Body of pancreas (tissue), 4 donors: Measurements from ENCODE around the gene HERPUD2. TPM values are rescaled to one million over a fixed set of nuclear protein-coding genes. Genes with fewer than 3 reads are reported as not detected.
"Not testable (repeated sequence)": the region's sequence is repeated elsewhere in the genome, so short reads cannot be mapped to it uniquely, and the experiment has no call there.

Experiments
- ATAC-seq: fragments of 150-250 bp; one replicate; pipeline ENCODE4 v1.9.1; 2016
- DNase-seq, 4 donors: peaks; one replicate each; pipeline ENCODE4 v3.0.0-alpha.2; 2019
- H3K27ac ChIP-seq, 4 donors: fragments of 200-600 bp; sonication (generic); 1 replicate in 3 of 4; 2 replicates in 1 of 4; pipeline versions ENCODE4 v1.5.1 to v1.6.1; 2016 to 2019; ENCODE audit warnings: mild to moderate bottlenecking in 1 of 4, mixed read lengths in 1 of 4, moderate library complexity in 1 of 4
- H3K27me3 ChIP-seq, 2 donors: fragments of 200-600 bp; sonication (generic); one replicate each; pipeline ENCODE4 v1.6.0; 2016; ENCODE audit warnings: mild to moderate bottlenecking in 1 of 2
- H3K36me3 ChIP-seq, 2 donors: fragments of 200-600 bp; sonication (generic); replicated peaks in 1 of 2; 2 replicates each; pipeline ENCODE4 v1.5.1; 2016; ENCODE audit warnings: low read depth in 2 of 2; ENCODE audit not compliant: insufficient read depth in 1 of 2
- H3K4me1 ChIP-seq: fragments of 200-600 bp; sonication (generic); one replicate; pipeline ENCODE4 v1.6.0; 2016
- H3K4me3 ChIP-seq, 2 donors: fragments of 200-600 bp; sonication (generic); 1 replicate in 1 of 2; 2 replicates in 1 of 2; pipeline ENCODE4 v1.5.1; 2016 to 2019
- H3K9me3 ChIP-seq, 3 donors: fragments of 200-600 bp; sonication (generic); 1 replicate in 2 of 3; 2 replicates in 1 of 3; pipeline ENCODE4 v1.5.1; 2016
- POLR2A ChIP-seq, 3 donors: fragments of 450-650 bp; IDR thresholded peaks; one replicate each; pipeline ENCODE4 v1.6.1; 2016; ENCODE audit warnings: antibody characterized with exemption in 3 of 3, mild to moderate bottlenecking in 2 of 3
- WGBS, 2 donors: methylation state at CpG; one replicate each; pipeline ENCODE4 v1.1.5; 2017; 5-methylcytosine and 5-hydroxymethylcytosine counted together
- intact Hi-C: fragments of 100-400 bp; cut with DNase I; formaldehyde crosslinking; loops from one replicate; pipeline ENCODE4 v1.15.1; 2023
- total RNA-seq, 2 donors: library from RNA; depleted of rRNA; stranded (reverse); fragments of >200 nt; gene quantifications; one replicate each; pipeline ENCODE4 v1.1.0, GENCODE V29; 2016
- TF ChIP-seq, protein P1 (sequence below), 7 experiments: fragments of 450-650 bp in 4 of 7; fragments of 200-600 bp in 3 of 7; sonication (generic) in 3 of 7; IDR thresholded peaks; one replicate each; pipeline ENCODE4 v1.5.1; 2016 to 2019; ENCODE audit warnings: antibody characterized with exemption in 7 of 7

Gene HERPUD2
- total RNA-seq, 2 donors from 2014 or later = 19.4 to 21.5 TPM

DNA sequence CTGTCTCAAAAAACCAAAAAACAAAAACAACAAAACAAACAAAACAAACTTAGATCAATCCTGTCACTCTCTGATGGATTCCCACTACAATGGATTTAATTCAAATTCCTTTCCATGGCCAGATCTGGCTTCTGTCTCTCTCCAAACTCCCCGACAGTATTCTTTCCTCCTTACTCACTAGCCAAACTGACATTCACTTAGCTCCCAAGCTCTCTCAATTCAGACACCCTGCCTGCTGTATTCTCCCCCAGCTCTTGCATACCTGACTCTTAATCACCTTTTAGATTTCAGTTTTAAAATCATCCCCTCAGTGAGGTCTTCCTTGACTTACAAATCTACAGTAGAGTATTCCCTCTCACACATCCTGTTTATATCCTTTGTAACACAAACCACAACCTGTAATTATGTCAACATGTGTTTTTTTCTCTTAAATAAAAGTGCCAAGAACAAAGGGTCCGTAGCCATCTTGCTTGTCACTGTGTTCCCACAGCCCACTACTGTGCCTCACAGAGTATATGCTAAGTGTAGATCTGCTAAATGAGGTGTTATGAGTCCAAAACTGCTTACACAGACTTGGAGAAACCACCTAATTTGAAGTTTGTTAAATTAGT is 14.4 kb downstream of the HERPUD2 start:
- Histone ChIP-seq H3K9me3 (no peaks in the 10 kb centered on the region), H3K36me3 (no peaks in the 10 kb centered on the region), H3K4me1 (peaks cover 26% of the 10 kb centered on the region), H3K27ac (no peak overlapping the region), H3K4me3 (no peak overlapping the region), H3K27me3 (no peaks in the 10 kb centered on the region)
- 77 to 84% methylated on average over 2 of the region's 2 CpGs for WGBS, 2 donors
- DNase-seq = no peak
- ATAC-seq = no peak
- TF ChIP-seq, protein P1, sequence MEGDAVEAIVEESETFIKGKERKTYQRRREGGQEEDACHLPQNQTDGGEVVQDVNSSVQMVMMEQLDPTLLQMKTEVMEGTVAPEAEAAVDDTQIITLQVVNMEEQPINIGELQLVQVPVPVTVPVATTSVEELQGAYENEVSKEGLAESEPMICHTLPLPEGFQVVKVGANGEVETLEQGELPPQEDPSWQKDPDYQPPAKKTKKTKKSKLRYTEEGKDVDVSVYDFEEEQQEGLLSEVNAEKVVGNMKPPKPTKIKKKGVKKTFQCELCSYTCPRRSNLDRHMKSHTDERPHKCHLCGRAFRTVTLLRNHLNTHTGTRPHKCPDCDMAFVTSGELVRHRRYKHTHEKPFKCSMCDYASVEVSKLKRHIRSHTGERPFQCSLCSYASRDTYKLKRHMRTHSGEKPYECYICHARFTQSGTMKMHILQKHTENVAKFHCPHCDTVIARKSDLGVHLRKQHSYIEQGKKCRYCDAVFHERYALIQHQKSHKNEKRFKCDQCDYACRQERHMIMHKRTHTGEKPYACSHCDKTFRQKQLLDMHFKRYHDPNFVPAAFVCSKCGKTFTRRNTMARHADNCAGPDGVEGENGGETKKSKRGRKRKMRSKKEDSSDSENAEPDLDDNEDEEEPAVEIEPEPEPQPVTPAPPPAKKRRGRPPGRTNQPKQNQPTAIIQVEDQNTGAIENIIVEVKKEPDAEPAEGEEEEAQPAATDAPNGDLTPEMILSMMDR (IDR thresholded peaks at IDR 0.05) = no peak
- TF ChIP-seq POLR2A (IDR thresholded peaks at IDR 0.05) = no peak
- intact Hi-C loops = loop anchor here (10.0 kb wide), 1 partner anchor 46 kb away; no protein-coding TSS in a partner anchor

DNA sequence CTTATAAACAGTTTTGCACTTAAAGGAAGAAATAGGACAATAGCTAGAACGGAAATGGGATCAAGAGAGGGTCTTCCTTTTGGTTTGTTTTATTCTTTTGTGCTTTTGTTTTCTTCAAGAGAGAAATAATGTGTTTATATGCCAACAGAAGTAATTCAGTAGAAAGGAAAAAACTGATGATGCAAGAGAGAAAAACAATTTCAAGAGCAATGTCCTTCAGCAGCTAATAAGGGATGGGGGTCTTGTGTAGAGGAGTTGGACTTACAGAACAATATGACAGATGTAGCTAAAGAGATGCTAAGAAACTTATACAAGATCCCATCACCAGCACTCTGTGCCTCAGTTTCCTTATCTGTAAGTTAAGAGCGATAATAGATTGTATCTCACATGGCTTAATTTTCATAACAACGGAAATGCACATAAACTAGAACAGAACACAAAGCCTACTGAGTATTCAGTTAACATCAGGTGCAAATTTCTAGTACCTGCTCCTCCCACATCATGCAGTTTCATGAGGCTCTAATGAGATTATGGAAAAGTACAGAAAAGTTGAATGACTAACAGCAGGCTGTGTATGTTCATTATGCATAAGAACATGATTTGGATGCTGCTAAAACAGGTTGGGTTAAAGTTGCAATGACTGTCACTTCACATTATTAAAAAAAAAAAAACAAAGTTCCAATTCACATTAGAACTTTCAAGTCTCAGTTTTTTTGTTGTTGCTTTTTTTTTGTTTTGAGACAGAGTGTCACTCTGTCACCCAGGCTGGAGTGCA is 17.2 kb downstream of the HERPUD2 start:
- ATAC-seq (no peak), DNase-seq (no peak)
- Histone ChIP-seq H3K4me1 (peaks cover 26% of the 10 kb centered on the region), H3K4me3 (no peak overlapping the region), H3K36me3 (no peaks in the 10 kb centered on the region), H3K27ac (no peak overlapping the region), H3K9me3 (no peaks in the 10 kb centered on the region), H3K27me3 (no peaks in the 10 kb centered on the region)
- TF ChIP-seq, protein P1 (IDR thresholded peaks at IDR 0.05) = no peak
- no peak for TF ChIP-seq POLR2A (IDR thresholded peaks at IDR 0.05)
- 88 to 95% methylated on average over 3 of the region's 3 CpGs for WGBS, 2 donors
- intact Hi-C loops = no loop called here

DNA sequence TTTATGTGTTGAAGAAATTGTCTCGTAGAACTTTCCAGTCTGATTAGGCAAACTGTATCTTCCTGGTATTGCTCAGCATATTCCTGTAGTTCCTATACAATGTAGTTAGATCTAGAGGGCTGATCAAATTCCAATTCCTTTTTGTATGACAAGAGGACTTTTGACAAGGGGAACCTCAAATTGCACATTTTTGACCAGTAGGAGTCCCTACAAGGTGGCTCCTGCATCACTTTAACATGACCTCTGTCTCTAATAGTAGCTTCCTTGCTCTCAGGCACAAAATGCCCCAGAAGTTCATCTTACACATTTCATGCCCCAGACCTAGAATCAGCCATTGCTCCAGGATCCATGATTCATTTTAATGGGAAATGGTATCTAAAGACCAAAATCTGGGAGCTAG is 18.7 kb downstream of the HERPUD2 start:
- peaks cover 23% of the 10 kb centered on the region for H3K4me1 ChIP-seq
- DNase-seq (no peak), ATAC-seq (no peak)
- H3K4me3 ChIP-seq = no peak overlapping the region
- H3K27me3 ChIP-seq = no peaks in the 10 kb centered on the region
- H3K9me3 ChIP-seq = no peaks in the 10 kb centered on the region
- intact Hi-C loops = no loop called here
- TF ChIP-seq, protein P1 (IDR thresholded peaks at IDR 0.05) = no peak
- TF ChIP-seq POLR2A (IDR thresholded peaks at IDR 0.05) = no peak
- no peaks in the 10 kb centered on the region for H3K36me3 ChIP-seq
- no peak overlapping the region for H3K27ac ChIP-seq
- WGBS, 2 donors = 25 to 34% methylated on average over 1 of the region's 1 CpG

DNA sequence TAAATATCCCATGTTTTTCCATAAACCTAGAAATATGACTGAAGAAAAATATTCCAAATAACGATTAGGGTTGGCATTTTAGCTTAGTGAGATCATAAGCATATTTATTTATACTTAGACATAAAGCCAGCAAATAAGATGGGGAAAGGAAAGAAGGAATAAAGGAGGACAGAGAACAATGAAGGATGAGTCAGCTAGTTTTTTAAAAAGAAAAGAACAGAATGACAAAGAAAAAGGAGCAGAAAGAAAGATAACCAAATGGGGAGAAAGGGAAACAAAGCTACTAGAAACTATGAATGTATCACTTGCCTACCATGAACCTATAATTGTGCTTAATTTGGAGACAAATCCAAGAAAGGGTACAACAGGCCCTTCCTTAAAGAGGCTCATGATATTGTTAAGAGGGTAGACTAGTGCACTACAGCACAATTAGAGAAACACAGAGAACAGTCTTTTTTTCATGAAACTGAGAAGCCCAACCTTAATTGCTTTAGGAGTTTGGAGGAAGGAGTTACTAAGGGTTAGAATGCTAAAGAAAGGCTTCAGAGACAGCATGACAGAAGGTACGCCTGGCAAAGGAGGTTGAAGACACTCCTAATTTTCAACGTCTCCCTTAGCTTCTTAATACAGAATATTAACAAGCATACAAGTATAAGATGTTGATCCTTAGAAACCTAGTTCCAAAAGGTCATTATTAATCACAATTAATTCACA is 23.9 kb downstream of the HERPUD2 start:
- H3K27ac ChIP-seq = no peak overlapping the region
- no peak for ATAC-seq
- no peaks in the 10 kb centered on the region for H3K27me3 ChIP-seq
- H3K36me3 ChIP-seq = peaks cover 0 to 5% of the 10 kb centered on the region in 2 donors
- peaks cover 1% of the 10 kb centered on the region for H3K4me1 ChIP-seq
- no peak for DNase-seq
- intact Hi-C loops = no loop called here
- H3K9me3 ChIP-seq = no peaks in the 10 kb centered on the region
- WGBS, 2 donors = 79 to 80% methylated on average over 3 of the region's 3 CpGs
- TF ChIP-seq, protein P1 (IDR thresholded peaks at IDR 0.05) = no peak
- H3K4me3 ChIP-seq = no peak overlapping the region

DNA sequence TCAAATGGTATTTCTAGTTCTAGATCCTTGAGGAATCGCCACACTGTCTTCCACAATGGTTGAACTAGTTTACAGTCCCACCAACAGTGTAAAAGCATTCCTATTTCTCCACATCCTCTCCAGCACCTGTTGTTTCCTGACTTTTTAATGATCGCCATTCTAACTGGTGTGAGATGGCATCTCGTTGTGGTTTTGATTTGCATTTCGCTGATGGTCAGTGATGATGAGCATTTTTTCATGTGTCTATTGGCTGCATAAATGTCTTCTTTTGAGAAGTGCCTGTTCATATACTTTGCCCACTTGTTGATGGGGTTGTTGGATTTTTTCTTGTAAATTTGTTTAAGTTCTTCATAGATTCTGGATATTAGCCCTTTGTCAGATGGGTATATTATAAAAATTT is 34.5 kb downstream of the HERPUD2 start:
- ATAC-seq, H3K36me3 ChIP-seq, DNase-seq, H3K9me3 ChIP-seq, H3K27ac ChIP-seq, H3K27me3 ChIP-seq, H3K4me3 ChIP-seq, intact Hi-C loops: not testable (repeated sequence)
- H3K4me1 ChIP-seq = peaks cover 16% of the 10 kb centered on the region
- 95 to 98% methylated on average over 4 of the region's 4 CpGs for WGBS, 2 donors
